HG02798 (cell line): ENCODE data around the gene MIPOL1.
"Not testable (repeated sequence)": the region's sequence is repeated elsewhere in the genome, so short reads cannot be mapped to it uniquely, and the experiment has no call there.

Source experiments
- ATAC-seq: cut with Tn5 transposase; IDR thresholded peaks from one replicate; pipeline ENCODE4 v1.9.1; 2021; ENCODE audit warnings: mild to moderate bottlenecking; ENCODE audit not compliant: unreplicated experiment, poor library complexity

Gene MIPOL1

GRCh38 chr14:37186865-37187264, 10.9 kb upstream of the MIPOL1 start:
- no peak for ATAC-seq

GRCh38 chr14:37187294-37187693, 10.4 kb upstream of the MIPOL1 start:
- no peak for ATAC-seq

GRCh38 chr14:37187840-37188577, 9.7 kb upstream of the MIPOL1 start:
- ATAC-seq: not testable (repeated sequence)

GRCh38 chr14:37189733-37190132, 8.0 kb upstream of the MIPOL1 start:
- not testable (repeated sequence) for ATAC-seq

- ATAC-seq: no peak
Measured at GRCh38 chr14:37194698-37195097, 3.0 kb upstream of the MIPOL1 start.

GRCh38 chr14:37195327-37195726, 2.4 kb upstream of the MIPOL1 start:
- ATAC-seq: no peak

- no peak for ATAC-seq
Measured at GRCh38 chr14:37196604-37197420, 925 bp upstream of the MIPOL1 start.

- no peak for ATAC-seq
Measured at GRCh38 chr14:37198273-37198598, 499 bp downstream of the MIPOL1 start.

GRCh38 chr14:37198907-37199306, 1.2 kb downstream of the MIPOL1 start:
- ATAC-seq: no peak

GRCh38 chr14:37201724-37202123, 4.0 kb downstream of the MIPOL1 start:
- no peak for ATAC-seq

- ATAC-seq: no peak
Measured at GRCh38 chr14:37202265-37202664, 4.5 kb downstream of the MIPOL1 start.

GRCh38 chr14:37202812-37203211, 5.1 kb downstream of the MIPOL1 start:
- no peak for ATAC-seq

GRCh38 chr14:37203423-37203822, 5.7 kb downstream of the MIPOL1 start:
- no peak for ATAC-seq

GRCh38 chr14:37205623-37206605, 8.2 kb downstream of the MIPOL1 start:
- not testable (repeated sequence) for ATAC-seq

GRCh38 chr14:37209617-37210016, 11.9 kb downstream of the MIPOL1 start:
- ATAC-seq: not testable (repeated sequence)

GRCh38 chr14:37210448-37210847, 12.7 kb downstream of the MIPOL1 start:
- no peak for ATAC-seq

GRCh38 chr14:37213016-37213415, 15.3 kb downstream of the MIPOL1 start:
- no peak for ATAC-seq

- no peak for ATAC-seq
Measured at GRCh38 chr14:37215345-37215744, 17.6 kb downstream of the MIPOL1 start.

- ATAC-seq: no peak
Measured at GRCh38 chr14:37221073-37221472, 23.3 kb downstream of the MIPOL1 start.

GRCh38 chr14:37223947-37224474, 26.3 kb downstream of the MIPOL1 start:
- no peak for ATAC-seq
